ENCODE data around the gene POLR3B.

Gene POLR3B

DNA sequence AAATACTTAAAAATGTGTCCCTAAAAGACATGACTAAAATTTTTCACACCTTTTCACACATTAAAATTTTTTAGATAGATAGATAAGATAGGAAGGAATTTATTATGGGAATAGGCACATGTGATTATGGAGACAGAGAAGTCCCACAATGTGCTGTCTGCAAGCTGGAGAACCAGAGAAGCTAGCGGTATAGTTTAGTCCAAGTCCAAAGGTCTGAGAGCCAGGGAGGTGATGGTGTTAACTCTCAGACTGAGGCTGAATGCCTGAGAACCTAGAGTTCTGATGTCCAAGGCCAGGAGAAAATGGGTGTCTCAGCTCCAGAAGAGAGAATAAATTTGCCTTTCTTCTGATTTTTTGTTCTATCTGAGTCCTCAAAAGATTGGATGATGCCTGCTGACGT is 65.7 kb downstream of the POLR3B start:
- H3K4me3 ChIP-seq (ENCODE audit: low read length), result no peak overlapping the region
- no peak for DNase-seq (ENCODE audit: low read depth)
- TF ChIP-seq, protein P1, sequence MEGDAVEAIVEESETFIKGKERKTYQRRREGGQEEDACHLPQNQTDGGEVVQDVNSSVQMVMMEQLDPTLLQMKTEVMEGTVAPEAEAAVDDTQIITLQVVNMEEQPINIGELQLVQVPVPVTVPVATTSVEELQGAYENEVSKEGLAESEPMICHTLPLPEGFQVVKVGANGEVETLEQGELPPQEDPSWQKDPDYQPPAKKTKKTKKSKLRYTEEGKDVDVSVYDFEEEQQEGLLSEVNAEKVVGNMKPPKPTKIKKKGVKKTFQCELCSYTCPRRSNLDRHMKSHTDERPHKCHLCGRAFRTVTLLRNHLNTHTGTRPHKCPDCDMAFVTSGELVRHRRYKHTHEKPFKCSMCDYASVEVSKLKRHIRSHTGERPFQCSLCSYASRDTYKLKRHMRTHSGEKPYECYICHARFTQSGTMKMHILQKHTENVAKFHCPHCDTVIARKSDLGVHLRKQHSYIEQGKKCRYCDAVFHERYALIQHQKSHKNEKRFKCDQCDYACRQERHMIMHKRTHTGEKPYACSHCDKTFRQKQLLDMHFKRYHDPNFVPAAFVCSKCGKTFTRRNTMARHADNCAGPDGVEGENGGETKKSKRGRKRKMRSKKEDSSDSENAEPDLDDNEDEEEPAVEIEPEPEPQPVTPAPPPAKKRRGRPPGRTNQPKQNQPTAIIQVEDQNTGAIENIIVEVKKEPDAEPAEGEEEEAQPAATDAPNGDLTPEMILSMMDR (IDR thresholded peaks at IDR 0.05; ENCODE audit: insufficient read depth, low read depth, low read length, missing control alignments), result no peak

DNA sequence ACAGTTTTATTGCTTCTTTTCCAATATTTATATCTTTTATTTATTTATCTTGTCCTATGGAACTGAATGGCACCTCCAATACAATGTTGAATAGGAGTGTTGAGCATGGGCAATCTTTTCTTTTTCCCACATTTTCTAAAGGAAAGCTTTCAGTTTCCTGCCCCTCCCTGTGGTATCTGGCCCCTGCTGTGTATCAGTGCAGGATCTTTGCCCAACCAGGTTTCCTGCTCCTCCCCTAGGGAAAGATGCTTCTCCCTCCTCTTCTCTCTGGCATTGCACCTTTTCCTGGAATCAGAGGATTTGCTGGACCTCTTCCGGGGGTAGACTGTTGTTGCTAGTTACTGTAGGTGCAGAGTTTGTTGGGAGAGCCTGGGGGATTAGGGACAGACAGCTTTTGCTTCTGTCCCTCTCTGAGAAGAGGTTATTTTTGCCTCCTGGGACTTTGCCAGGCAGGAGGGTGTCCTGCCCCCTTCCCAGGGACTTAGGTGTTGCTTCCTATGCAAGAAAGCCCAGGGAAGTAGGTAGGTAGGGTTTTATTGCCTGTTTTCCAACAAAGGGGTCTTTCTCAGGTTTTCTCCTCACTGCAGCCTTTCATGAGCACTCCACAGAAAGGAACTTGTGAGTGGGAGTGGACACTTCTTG is 67.6 kb downstream of the POLR3B start:
- no peak overlapping the region for H3K4me3 ChIP-seq (ENCODE audit: low read length)
- TF ChIP-seq, protein P1 (IDR thresholded peaks at IDR 0.05; ENCODE audit: insufficient read depth, low read depth, low read length, missing control alignments), result no peak
- DNase-seq (ENCODE audit: low read depth), result no peak

DNA sequence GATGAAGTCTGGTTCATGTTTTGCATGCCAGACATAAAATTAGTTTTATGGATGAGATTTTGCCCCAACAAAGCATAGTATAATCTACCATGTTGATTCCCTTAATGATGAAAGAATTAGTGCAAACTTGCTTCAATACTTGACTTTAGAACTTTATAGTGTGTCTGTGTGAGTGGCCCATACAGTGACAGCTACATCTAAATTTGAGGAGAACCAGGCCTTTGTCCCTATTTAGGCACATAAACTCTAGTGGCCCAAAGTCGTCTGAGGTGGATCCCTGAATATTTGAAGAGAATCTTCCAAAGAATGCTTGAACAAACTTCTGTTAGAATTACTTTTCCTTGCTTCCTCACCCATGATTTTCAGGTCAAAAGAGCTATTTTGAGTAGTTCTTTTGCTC is 70.4 kb downstream of the POLR3B start:
- DNase-seq (ENCODE audit: low read depth), result no peak
- no peak overlapping the region for H3K4me3 ChIP-seq (ENCODE audit: low read length)
- TF ChIP-seq, protein P1 (IDR thresholded peaks at IDR 0.05; ENCODE audit: insufficient read depth, low read depth, low read length, missing control alignments), result no peak

DNA sequence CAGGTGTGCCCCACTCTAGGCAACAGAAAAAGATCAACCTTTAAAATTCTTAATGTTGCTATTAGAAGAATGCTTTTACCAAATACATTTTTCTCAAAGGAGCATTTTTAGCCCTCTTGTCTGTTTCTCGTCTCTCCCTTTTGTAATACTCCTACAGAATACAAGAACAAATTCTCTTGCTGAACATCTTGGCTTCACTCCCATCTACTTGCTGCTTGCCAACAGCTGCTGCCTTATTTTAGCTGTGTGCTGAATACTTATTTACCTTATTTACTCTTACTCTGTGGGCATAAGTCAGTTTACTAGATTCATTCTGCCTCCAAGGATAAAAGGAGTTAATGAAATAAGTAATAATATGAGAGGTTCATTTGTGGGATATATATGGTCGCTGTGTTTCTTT is 70.8 kb downstream of the POLR3B start:
- TF ChIP-seq, protein P1 (IDR thresholded peaks at IDR 0.05; ENCODE audit: insufficient read depth, low read depth, low read length, missing control alignments), result no peak

DNA sequence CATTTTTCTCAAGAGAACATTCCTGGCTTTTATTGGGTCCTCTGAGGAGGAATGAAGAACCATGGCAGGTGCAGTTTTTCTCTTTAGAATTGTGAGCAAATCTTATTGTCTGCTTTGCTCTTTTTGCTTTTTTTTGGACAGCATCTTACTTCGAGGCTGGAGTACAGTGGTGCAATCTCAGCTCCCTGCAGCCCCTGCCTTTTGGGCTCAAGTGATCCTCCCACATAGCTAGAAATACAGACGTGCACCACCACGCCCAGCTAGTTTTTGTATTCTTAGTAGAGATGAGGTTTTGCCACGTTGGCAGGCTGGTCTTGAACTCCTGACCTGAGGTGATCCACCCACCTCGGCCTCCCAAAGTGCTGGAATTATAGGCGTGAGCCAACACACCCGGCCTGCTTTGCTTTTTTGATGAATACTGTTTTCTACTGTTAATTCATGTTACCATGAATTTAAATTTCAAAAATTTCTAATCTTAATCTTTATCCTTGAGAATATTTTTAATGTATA is 71.5 kb downstream of the POLR3B start:
- DNase-seq (ENCODE audit: low read depth), result no peak
- H3K4me3 ChIP-seq (ENCODE audit: low read length), result no peak overlapping the region
- TF ChIP-seq, protein P1 (IDR thresholded peaks at IDR 0.05; ENCODE audit: insufficient read depth, low read depth, low read length, missing control alignments), result no peak

More for the DNA sequence above, 70.8 kb downstream of the POLR3B start:
- no peak for DNase-seq (ENCODE audit: low read depth)
- H3K4me3 ChIP-seq (ENCODE audit: low read length), result no peak overlapping the region

DNA sequence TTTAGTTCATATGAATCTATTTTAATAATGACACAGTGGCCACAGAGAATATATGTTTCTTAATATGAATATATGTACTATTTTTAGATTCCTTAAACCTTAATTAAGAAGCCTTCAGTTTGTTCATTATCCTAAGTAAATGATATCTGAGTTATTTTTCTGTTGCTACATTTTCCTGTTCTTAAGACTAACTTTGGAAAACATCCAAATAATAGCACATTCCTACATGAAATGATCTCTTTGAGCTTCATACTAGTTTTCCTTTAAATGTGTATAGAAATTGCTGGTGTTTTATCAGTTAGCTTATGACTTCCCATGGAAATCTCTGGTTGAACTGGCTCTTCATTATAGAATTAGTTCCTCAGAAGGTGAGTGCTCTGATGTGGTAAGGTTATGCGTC is 72.1 kb downstream of the POLR3B start:
- H3K4me3 ChIP-seq (ENCODE audit: low read length), result no peak overlapping the region
- no peak for DNase-seq (ENCODE audit: low read depth)
- TF ChIP-seq, protein P1 (IDR thresholded peaks at IDR 0.05; ENCODE audit: insufficient read depth, low read depth, low read length, missing control alignments), result no peak

DNA sequence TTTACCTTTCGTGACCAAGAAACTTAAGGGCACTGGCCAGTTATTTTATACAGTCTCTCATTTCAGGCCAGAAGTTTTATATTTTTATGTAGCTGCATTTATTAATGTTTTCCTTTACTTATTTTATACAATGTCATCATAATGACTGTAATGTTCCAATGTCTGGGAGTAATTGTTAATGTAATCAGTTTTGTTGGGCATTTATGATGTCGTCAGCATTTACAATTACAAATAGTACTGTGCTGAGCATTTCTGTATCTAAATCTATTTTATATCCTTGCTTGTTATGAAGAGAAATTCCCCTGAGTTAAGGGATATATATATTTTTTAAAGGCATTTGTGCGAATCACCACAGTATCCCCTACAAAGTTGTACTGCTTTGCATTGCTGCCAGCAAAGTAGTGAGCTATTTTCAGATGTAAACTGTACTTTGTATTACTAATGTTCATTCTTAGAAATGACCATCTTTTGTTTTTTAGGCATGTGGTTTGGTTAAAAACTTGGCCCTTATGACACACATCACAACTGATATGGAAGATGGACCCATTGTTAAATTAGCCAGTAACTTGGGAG is 74.4 kb downstream of the POLR3B start:
- DNase-seq (ENCODE audit: low read depth), result no peak
- no peak overlapping the region for H3K4me3 ChIP-seq (ENCODE audit: low read length)
- TF ChIP-seq, protein P1 (IDR thresholded peaks at IDR 0.05; ENCODE audit: insufficient read depth, low read depth, low read length, missing control alignments), result no peak

Measured in epithelial cell of esophagus (primary cell).